HFF-Myc (cell line): ENCODE measurements around the gene ADAMTS17.

Source experiments
- DNase-seq: peaks from one replicate; pipeline ENCODE4 v3.0.0-alpha.2; 2011; ENCODE audit warnings: low read depth; ENCODE audit errors: extremely low read depth
- H3K4me3 ChIP-seq: replicated peaks from 2 replicates; pipeline ENCODE4 v1.5.1; 2011; ENCODE audit warnings: low read depth, mild to moderate bottlenecking, control low read depth, low read length
- TF ChIP-seq, protein P1 (sequence below): IDR thresholded peaks from 2 replicates; pipeline ENCODE4 v1.5.1; 2012; ENCODE audit warnings: mild to moderate bottlenecking, low read depth, low read length, control low read depth; ENCODE audit errors: missing control alignments

Gene ADAMTS17

DNA sequence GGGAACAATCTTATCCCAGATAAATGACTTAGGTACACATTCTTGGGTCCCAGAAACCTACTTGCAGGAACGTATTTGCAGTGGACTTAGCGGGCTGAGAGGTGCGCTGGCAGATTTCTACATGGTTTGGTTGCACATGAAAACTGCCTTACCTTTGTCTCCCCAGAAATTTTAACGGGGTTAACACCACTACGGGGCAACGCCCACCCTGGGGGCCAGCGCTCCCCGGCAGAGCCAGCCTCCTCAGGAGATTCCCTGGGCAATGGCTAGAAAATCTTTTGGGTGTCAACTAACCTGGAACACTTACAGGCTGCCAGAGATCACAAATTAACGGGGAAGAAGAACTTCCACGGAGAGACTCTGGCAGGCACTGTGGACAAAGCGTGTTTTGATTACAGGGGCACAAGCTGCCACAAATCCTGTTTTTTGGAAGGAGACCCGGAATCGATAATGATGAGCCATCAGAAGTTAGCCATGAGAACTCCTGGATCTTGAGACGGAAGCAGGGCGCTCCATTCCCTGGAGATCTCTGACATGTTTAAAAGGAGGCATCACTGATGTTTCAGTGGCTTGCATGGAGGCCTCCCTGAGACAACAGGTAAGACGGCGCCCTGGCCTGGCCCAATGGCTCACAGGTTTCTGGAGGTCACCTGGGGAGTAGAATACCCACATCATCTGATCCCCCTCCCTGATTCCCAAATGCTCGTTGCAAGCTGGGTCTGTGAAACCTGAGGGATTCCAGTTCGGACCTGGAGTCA is 288.9 kb downstream of the ADAMTS17 start:
- TF ChIP-seq, protein P1, sequence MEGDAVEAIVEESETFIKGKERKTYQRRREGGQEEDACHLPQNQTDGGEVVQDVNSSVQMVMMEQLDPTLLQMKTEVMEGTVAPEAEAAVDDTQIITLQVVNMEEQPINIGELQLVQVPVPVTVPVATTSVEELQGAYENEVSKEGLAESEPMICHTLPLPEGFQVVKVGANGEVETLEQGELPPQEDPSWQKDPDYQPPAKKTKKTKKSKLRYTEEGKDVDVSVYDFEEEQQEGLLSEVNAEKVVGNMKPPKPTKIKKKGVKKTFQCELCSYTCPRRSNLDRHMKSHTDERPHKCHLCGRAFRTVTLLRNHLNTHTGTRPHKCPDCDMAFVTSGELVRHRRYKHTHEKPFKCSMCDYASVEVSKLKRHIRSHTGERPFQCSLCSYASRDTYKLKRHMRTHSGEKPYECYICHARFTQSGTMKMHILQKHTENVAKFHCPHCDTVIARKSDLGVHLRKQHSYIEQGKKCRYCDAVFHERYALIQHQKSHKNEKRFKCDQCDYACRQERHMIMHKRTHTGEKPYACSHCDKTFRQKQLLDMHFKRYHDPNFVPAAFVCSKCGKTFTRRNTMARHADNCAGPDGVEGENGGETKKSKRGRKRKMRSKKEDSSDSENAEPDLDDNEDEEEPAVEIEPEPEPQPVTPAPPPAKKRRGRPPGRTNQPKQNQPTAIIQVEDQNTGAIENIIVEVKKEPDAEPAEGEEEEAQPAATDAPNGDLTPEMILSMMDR: no peak
- no peak for DNase-seq
- no peak overlapping the region for H3K4me3 ChIP-seq

DNA sequence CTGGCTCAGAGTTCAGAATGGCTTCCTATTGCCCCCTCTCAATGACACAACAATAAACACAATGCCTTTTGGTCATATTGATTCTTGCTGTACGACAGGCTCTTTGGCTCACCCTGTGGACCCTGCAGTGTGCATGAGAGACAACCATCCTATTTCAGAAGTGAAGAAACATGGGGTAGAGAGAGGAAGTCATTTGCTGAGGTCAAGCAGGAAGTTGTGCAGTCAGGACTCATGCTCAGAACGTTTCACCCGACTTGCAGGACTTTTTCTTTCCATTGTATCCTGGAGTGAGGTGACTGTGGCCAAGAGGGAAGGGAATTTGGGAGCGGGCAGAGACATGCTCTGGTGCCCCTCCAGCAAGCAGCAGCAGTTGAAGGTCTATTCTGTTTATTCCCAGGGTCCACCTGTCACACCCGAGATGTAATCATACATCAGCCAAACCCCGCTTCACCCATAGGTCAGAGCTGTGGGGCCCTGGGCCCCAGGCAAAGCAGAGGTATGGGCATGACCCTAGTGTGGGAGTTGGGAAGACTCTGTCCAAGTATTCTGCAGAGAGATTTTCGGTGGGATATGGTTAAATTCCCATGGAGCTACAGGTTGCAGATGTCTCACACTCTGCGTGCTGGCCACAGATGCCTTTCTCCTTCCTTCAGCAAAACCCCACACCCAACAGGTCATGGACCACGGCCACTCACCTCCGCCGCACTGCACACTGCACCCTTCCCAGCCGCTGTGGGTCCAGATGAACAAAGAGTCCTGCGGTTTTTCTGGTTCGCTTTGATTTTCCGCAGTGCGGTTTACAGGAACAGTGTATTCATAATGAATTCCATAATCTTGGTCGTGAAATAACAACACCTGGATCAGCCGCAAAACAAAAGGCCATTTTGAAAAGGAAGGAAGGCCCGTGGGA is 290.6 kb downstream of the ADAMTS17 start:
- DNase-seq: no peak
- no peak overlapping the region for H3K4me3 ChIP-seq
- TF ChIP-seq, protein P1: no peak

DNA sequence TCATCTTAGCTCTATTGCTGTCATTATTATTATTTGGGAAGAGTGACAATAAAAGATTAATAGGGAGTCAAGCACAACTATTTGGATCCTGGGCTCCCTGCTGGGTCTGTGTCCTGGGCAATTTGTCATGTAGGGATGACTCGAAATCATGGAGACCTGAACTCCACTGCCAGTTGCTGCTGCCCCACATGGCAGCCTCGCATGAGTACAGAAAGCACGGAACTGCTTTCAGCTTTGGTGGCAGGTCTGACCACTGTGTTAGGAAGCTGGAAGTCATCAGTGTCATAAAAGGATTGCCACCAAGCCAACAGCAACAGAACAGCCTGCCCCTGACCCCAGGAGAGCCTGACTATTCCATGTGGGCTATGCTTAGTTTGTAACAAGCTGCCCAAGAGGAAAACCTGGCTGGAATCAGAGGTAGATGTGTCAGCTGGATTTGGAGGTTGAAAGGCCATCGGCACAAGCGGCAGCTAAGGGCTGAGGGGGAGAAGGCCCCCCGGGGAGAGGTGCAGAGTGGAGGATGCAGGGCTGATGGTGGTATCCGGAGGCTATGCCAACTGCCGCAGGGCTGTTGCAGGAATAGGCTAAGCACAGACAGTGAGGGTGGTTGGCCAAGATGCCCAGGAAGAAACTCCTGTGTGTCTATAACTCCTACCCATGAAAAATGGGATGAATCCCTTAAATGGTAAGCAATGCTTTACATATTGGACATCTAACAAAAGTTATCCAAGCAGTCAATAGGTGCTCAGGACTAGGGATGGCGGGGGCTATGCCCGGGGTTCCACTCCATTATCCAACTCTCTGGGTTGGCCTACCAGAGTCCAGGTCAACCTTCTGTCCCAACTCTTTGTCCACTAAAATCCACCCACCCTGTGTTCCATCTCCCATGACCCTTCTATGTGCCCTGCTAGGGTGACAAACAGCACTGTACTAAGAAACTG is 291.6 kb downstream of the ADAMTS17 start:
- TF ChIP-seq, protein P1: no peak
- H3K4me3 ChIP-seq: no peak overlapping the region
- DNase-seq: no peak

DNA sequence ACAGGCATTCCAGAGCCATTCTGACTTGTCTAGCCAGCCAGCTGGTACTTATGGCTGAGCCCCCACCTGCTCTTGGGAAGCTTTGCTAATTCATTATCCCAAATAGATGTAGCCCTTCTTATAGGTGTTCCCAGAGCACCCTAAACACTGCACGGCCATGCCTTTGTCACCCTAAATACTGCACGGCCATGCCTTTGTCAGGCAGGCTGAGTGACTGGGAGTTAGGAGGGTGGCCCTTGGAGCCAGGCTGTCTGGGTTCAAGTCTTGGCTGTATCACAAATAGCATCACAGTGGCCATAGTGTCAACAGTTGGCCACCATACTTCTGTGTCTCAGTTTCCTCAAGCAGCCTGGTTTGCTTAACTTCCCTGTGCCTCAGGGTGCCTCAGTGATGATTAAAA is 292.3 kb downstream of the ADAMTS17 start:
- TF ChIP-seq, protein P1: no peak
- no peak overlapping the region for H3K4me3 ChIP-seq
- no peak for DNase-seq

DNA sequence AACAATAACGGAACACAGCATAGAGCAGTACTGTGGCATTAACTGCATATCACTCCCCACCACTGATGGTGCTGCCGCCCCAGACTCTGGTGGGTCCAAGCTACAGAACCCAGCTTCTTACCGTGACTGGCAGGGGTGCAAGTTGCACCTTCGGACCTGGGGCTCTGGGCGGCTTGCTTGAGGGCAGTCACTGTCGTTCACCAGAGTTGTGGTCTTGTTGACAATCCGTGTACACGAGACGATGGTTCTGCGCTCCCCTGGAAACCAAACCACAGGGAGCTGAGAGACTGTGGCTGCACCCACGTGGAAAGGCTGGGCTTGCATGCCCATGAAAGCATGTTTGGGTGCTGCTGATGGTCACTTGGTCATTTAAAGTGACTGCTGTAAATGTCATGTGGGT is 293.0 kb downstream of the ADAMTS17 start:
- no peak overlapping the region for H3K4me3 ChIP-seq
- DNase-seq: no peak
- TF ChIP-seq, protein P1: no peak

DNA sequence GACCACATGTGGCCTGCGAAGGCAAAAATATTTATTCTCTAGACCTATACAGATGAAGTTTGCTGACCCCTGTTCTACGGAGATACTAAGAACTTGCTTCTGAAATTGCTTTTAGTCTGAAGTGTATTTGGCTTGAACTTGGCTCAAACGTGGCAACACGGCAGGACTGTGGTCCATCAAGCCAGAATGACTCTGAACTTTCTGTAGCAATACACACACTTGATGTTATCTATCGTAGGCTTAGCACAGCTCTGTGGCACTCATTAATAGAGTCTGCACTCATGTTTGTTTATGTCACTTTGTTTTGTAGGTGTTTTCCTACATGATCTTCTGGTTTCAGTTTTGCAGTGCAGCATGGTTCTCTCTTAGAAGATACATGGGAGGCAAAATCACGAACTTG is 298.1 kb downstream of the ADAMTS17 start:
- no peak overlapping the region for H3K4me3 ChIP-seq
- TF ChIP-seq, protein P1: no peak
- DNase-seq: no peak
